NCI-H446 treated with DMSO at 0.1 percent for 48 hours (cell line): ENCODE data around the gene CCDC159.
"Not testable (repeated sequence)": the region's sequence is repeated elsewhere in the genome, so short reads cannot be mapped to it uniquely, and the experiment has no call there.

Source experiments
- DNase-seq: peaks from one replicate; lab custom pipeline; 2025; lab: John Stamatoyannopoulos, UW

The CCDC159 gene

DNA sequence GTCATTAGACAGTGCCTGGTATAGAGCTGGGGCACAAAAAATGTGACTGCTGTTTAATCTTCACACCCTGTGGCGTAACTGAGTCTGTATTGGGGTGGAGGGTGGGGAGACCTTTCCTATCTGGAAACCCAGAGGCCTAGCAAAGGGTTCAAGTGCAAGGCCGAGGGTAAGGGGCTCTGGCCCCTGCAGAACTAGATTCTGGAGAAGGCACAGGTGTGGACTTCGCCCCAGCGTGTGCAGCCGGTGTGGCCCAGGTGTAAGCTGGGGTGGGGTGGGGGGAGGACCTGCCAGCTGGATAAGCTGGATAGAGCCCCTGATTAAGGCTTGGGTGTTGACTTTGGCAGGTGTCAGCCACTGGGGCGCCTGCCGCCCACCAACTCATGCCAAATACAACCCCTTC lies 8.2 kb upstream of the CCDC159 start:
- DNase-seq: no peak

GRCh38 chr19:11338569-11339253 lies 7.6 kb upstream of the CCDC159 start:
- no peak for DNase-seq

DNA sequence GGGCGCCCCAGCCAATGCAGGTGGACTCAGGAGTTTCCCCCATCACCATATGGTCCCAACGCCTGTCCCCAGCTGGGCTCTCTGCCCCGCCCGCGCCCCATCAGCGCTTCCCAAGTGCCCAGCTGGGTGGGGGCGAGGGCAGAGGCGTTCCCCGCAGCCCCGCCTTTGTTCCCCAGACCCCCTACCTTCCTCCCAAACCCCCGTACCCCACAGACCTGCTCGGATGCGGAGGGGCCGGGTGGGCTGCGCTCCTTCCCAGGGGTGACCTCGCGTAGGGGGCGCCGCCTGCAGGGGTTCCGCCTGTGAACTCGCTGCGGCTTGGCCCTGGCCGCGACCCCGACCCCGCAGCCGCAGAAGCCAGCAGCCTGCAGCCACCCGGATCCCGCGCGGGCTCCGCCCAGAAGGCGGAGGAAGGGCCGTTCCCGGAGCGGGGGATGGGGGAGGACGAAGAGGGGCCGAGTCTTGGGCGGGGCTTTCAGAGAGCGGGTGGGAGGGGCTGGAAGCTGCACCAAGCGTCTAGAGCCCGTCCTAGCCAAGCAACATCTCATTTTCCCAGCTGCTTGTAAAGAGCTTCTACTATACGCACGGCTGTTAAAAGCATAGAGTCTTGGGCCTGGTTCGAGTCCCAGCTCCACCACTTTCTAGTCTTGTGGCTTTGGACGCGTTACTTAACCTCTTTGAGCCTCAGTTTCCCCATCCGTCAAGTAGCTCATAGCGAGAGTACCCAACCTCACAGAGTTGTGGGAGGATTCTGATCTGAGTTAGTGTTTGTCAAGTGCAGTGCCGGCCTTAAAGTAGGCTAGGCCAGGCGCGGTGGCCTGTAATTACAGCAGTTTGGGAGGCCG lies 6.8 kb upstream of the CCDC159 start, which contains the start of gene RAB3D:
TSS of gene RAB3D (minus strand) at position 404 of the 845 bp plus-strand sequence. CDS start 2,258 bp downstream, outside the sequence.
- DNase-seq: peak; percentile 84

DNA sequence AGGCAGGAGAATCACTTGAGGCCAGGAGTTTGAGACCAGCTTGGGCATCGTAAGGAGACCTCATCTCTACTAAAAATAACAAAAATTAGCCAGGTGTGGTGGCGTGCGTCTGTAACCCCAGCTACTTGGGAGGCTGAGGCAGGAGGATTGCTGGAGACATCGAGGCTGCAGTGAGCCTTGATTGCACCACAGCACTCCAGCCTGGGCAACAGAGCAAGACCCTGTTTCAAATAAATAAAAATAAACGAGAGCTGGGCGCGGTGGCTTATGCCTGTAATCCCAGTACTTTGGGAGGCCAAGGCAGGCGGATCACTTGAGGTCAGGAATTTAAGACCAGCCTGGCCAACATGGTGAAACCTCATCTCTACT lies 6.2 kb upstream of the CCDC159 start:
- DNase-seq: not testable (repeated sequence)

DNA sequence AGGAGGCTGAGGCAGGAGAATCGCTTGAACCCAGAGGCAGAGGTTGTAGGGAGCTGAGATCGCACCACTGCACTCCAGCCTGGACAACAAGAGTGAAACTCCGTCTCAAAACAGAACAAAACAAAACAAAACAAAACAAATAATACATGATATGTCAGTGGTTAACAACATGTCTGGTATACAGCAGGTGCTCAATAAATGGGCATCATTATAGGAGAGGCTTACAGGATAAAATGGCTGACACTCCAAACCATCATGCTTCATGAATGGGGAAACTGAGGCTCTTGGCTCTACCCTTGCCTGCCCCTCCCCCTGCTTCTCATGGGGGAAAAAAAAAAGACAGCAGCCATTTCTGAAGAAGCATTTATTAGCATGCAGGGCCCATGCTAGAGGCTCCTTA lies 3.9 kb upstream of the CCDC159 start:
- no peak for DNase-seq

GRCh38 chr19:11345122-11345803 lies 1.1 kb upstream of the CCDC159 start:
- no peak for DNase-seq

GRCh38 chr19:11347546-11348039 lies 1.3 kb downstream of the CCDC159 start:
- no peak for DNase-seq

GRCh38 chr19:11349171-11349570 lies 2.9 kb downstream of the CCDC159 start:
- DNase-seq: no peak

DNA sequence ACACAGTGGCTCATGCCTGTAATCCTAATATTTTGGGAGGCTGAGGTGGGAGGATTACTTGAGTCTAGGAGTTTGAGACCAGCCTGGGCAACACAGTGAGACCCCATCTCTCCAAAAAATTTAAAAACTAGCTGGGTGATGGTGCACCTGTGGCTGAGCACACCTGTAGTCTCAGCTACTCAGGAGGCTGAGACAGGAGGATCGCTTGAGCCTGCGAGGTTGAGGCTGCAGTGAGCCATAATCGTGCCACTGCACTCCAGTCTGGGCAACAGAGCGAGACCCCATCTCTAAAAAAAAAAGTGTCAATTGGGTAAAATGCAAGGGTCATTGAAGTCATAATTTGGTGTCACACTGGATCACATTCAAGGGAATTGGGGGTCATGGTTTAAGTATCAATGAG lies 7.8 kb downstream of the CCDC159 start:
- not testable (repeated sequence) for DNase-seq

GRCh38 chr19:11355160-11356073 lies 9.1 kb downstream of the CCDC159 start, which contains the start of gene PLPPR2:
PLPPR2 (plus strand) TSS chr19:11355432; CDS start chr19:11357674, 2,242 bp downstream.
- peak; percentile 82 for DNase-seq

GRCh38 chr19:11356074-11356397 lies 9.7 kb downstream of the CCDC159 start:
- no peak for DNase-seq

DNA sequence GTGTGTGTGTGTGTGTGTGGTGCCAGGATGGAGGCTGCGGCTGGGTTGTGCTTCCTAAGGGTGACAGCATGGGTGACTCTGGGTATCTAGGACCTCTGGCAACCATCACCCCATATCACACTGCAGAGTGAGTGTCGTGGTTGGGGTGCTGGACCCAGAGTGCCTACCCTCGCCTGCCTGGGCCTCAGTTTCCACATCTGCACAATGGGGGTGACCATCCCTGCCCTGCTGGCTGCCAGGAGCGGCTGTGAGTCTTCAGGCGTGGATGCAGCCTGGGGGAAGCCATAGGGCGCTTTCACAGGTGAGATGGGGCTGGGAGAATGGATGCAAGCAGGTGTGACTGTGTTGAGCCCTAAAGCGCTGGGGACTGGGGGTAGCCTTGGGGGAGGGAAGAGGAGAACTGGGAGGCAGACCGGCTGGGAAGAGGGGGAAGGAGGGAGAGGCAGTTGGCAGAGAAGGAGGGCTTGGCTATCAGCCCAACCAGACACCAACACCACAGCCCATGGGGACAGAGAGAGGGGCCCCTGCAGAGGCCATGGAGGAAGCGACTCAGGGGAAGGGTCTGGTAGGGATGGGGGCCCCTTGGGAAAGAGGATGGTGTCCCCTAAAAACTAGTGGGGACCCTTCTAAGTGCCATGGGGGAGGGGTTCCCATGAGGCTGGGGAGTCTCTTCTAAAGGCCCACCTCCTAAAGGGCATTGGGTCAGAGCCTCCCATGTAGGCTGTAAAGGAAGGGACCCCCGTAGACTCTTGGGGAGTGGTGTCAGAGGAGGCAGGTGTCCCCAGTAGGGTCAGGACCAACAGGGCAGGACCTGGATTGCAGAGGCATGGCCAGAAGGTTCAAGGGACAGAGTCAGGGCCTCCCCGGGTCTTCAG lies 10.6 kb downstream of the CCDC159 start:
- no peak for DNase-seq

DNA sequence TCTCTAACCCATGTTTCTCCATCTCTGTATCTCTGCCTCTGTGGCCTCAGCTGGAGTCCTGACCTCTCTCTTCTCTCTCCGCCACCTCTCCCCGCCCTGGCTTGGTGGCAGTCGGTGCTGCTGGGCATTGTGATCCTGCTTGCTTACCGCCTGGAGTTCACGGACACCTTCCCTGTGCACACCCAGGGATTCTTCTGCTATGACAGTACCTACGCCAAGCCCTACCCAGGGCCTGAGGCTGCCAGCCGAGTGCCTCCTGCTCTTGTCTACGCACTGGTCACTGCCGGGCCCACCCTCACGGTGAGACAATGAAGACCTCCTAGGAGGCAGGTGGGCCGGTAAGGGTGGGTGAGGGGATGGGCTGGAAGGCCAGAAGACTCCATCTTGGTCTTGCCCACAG lies 13.1 kb downstream of the CCDC159 start:
- DNase-seq: no peak

DNA sequence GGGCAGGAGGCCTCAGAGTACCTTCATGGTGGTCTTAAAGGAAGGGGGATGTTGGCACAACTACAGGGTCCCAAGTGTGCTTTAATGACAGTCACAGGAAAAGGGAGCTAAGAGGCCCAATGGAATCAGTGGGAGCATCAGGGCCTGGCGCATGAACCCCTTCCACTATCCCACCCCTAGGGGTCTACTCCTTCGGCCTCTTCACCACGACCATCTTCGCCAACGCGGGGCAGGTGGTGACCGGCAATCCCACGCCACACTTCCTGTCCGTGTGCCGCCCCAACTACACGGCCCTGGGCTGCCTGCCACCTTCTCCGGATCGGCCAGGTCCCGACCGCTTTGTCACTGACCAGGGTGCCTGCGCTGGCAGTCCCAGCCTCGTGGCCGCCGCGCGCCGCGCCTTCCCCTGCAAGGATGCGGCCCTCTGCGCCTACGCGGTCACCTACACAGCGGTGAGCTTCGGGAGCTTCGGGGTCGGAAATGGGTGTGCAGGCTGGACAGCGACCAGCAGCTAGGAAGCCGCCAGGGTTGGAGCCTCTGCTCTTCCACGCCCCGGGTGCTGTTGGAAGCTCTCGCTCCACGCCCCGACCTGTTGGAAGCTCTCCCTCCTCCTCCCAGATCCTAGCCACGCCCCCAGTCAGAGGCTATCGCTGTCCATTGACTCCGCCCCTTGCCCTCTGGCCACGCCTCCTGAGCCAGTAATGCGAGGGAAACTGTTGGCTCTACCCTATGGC lies 14.9 kb downstream of the CCDC159 start:
- no peak for DNase-seq

- DNase-seq: no peak
Measured at GRCh38 chr19:11361771-11362731, 15.7 kb downstream of the CCDC159 start.

DNA sequence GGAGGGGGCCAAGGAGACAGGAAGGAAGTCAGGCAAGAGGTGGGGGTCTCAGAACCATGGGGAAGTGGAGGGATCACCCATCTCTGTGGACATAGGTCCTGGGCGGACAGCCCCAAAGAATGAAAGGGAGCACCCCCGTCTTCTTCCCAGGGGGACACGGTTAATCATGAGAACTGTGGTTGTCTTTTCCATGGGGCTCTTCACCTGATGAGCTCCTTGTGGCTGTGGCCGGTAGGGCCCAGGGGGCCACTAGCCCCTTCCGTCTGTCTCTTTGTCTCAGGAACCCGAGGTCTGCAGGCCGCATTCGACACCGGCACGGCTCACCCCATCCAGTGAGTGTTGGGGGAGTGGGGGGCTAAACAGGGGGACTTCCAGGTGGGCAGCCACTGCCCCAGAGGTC lies 17.6 kb downstream of the CCDC159 start:
- no peak for DNase-seq

DNA sequence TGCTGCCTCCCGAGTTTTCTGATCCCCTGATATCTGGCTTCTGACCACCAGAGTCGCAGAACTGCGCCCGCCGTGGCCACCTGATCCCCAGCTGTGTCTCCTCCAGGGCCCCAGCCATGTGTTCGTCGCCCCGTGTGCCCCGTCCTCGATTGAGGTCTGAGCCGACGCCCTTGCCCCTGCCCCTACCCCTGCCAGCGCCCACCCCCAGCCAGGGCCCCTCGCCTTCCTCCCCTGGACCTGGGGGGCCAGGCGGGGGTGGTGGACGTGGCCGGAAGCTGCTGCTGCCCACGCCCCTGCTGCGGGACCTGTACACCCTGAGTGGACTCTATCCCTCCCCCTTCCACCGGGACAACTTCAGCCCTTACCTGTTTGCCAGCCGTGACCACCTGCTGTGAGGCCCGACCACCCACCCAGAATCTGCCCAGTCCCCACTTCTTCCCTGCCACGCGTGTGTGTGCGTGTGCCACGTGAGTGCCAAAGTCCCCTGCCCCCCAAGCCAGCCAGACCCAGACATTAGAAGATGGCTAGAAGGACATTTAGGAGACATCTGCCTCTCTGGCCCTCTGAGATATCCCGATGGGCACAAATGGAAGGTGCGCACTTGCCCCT lies 18.1 kb downstream of the CCDC159 start:
- DNase-seq: no peak

GRCh38 chr19:11364935-11365334 lies 18.6 kb downstream of the CCDC159 start:
- DNase-seq: no peak
